ENCODE data around the gene DENND2A.
"Not testable (repeated sequence)": the region's sequence is repeated elsewhere in the genome, so short reads cannot be mapped to it uniquely, and the experiment has no call there.

DENND2A gene, protein sequence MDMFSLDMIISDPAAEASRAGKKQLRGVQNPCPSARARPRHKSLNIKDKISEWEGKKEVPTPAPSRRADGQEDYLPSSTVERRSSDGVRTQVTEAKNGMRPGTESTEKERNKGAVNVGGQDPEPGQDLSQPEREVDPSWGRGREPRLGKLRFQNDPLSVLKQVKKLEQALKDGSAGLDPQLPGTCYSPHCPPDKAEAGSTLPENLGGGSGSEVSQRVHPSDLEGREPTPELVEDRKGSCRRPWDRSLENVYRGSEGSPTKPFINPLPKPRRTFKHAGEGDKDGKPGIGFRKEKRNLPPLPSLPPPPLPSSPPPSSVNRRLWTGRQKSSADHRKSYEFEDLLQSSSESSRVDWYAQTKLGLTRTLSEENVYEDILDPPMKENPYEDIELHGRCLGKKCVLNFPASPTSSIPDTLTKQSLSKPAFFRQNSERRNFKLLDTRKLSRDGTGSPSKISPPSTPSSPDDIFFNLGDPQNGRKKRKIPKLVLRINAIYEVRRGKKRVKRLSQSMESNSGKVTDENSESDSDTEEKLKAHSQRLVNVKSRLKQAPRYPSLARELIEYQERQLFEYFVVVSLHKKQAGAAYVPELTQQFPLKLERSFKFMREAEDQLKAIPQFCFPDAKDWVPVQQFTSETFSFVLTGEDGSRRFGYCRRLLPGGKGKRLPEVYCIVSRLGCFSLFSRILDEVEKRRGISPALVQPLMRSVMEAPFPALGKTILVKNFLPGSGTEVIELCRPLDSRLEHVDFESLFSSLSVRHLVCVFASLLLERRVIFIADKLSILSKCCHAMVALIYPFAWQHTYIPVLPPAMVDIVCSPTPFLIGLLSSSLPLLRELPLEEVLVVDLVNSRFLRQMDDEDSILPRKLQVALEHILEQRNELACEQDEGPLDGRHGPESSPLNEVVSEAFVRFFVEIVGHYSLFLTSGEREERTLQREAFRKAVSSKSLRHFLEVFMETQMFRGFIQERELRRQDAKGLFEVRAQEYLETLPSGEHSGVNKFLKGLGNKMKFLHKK

DNA sequence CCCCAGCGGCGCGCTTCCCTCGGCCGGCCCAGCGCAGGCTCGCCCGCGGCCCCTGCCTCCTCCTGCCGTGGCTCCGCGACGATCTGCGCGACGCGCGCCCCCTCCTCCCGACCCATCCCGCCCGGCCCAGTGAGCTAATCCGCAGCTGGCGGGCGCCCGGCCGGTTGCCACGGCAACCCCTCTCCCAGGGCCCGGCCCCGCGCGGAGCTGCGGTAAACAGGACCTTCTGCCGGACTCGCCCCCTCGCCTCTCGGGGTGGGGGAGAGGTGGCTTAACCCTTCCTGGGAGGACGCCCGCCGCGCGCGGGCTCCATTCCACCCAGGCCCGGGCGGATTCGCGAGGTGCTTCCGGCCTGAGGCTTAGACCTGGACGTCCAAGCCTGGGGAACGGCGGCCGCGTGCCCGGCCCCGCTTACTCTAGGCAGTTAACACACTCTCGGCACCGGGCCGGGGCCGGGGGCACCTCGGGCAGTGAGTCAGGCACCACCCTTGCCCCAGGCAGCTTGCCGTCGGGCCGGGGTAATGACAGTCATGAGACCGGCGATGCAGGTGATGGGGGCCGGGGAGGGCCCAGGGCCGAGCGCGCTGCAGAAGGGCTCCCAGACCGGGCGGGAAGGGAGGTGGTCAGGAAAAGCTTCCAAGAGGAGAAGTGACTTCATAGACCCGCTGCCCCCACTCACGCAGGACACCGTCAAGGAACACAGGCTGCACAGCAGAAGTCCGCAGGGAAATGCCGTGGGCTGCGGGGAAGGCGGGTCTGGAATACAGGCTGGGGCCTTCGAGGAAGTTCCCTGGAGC, at the start of gene DENND2A:
Gene DENND2A (minus strand): TSS at position 87 of the 797 bp plus-strand sequence. CDS start 38,416 bp downstream, outside the sequence.
- DNase-seq = peak; percentile 52

DNA sequence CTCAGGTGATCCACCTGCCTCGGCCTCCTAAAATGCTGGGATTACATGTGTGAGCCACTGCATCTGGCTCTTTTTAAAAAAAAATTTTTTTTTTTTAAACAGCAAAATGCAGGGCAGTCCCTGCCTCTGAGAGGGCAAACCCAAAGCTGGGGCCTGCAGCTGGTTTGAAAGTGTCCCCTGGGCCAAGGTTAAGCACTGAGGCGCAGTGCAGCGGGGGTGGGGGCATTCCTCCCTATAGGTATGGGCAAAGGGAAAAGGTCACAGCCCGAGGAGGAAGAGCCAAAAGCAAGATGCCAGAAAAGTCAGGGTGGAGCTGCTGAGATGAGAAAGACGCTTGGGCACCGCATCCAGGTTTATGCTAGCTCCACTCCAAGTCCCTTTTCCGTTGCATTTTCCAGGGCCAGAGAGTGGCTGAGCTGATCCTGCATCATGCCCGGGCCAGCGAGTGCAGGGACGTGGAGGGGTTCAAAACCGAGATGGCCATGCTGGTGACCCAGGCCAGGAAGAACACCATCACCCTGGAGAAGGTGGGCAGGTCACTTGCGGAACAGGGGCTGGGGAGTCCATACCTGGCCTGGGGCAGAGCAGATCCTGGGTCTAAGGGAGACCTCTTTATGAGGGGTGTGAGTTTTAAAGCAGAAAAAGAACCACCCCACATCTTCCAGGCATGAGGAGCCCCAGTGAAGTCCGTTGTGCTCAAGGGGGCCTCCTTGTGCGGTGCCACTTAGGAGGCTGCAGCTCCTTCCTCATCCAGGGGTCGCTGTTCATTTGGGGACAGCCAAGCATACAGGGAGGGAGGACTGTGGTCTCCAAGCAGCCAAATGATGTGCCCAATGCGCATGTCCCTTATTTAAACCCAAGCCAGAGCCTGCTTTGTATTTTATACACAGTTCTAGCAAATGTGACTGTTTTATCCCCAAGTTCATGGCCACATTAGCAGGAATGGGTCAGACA, 48.9 kb upstream of the DENND2A start:
- no peak for DNase-seq

DNA sequence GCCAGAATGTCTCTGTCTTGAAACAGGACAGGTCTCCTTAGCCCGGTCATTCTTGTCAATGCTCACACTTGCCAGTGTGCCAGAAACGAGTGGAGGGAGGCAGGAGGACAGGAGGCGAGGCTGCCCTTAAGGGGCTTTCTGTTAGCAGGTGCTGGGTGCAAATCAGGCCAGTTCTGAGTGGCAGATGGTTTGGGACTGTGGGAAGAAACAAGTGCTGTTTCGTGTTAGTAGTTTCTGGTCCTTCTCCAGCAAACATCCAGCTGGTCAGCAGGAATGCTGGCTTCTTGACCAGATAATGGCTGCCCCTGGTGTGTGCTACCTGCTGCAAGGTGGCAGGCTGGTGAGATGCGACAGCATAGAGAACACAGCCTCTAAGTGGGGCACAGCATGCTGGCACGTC, 47.7 kb upstream of the DENND2A start:
- DNase-seq = no peak

DNA sequence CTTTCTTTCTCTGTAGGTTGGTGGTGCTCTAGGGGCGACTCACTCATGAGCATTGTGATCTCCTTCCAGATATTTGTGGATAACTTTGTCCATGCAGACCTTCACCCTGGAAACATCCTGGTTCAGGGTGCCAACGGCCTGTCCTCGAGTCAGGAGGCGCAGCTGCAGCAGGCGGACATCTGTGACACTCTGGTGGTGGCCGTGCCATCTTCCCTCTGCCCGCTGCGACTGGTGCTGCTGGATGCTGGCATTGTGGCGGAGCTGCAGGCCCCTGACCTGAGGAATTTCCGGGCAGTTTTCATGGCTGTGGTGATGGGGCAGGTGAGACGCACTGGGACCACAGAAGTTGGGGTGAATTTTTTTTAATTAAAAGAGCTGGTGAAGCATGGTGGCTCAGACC, 46.3 kb upstream of the DENND2A start:
- no peak for DNase-seq

DNA sequence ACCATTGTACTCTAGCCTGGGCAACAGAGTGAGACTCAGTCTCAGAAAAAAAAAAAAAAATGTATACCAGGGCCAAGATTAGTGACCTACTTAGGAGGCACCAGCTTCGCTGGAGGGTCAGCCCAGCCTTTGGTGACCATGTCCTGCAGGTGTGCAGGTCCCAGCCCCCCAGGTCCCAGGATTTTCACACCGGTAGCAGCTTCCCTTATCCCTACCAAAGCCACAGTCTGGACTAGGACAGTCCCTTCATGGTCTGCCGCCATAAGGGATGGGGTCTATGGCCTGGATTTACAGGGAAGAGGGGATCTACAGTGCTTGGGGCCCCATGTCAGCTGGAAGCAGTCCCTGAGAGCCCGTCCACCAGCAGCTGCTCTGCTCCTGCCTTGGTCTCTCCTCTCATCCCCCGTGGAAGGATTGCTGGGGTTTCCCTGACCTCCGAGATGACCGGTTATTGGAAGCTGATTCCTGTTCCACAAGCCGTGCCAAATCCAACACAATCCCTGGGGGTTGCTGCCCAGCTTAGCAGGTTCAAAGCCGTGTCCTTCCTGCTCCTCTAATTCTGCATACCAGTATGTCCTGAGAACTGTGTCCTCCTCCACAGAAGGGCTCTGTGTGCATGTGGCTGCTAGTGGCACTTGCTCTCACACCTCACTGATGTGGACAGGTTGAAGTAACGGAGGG, 44.9 kb upstream of the DENND2A start:
- DNase-seq = no peak

DNA sequence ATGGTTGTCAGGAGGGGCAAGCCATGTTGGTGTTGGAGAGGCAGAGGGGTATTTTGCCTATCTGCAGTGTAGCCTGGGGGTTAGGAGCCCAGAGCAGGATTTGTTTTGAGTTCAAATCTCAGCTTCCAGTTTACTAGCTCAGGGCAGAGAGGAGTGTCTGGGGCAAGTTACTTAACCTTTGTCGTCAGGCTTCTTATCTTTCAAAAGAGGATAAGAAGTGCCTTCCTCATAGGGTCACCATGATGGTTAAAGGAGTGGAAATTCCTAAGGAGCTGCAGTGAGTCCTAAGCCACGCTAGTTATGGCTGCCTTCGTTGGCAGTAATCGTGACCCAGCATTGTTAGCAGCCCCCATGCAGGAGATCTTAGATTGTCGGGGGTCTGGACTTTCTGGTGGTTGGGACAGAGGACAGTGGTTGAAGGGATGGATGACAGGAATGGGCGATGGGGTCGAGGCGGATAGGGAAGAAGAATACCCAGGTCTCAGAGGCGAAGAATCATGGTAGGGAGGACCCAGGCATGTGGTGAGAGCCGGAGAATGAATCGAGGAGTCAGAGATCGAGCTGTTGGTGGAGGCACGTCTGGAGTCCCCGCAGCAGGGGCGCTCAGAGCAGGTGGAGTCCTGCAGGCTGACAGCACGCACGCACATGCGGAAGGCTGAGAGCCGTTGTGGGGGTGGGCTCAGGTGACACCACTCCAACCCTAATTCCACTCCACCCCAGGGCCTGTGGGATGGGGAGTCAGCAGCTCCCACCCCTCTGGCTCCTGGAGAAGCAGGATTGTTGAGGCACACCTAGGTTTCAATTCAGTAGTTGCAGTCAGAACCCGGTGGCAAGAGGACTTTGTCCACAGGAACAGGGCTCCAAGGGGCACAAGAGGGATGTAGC, 43.7 kb upstream of the DENND2A start:
- no peak for DNase-seq

DNA sequence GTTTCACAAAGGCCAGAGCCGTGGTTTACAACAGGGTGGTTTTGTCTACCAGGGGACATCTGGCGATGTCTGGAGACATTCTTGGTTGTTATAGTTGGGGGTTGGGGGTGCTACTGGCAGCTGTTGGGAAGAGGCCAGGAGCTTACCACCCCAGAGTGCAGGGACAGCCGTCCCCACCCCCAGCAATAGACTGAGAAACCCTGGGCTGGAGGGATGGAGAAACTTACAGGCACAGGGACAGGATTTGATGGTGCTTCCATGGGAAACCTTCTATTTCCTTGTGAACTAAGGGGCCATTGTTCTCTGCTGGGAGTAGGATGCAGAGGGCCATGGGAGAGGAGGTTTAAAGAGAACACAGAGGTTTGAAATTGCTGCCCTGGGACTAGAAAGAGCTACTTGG, 43.0 kb upstream of the DENND2A start:
- no peak for DNase-seq

DNA sequence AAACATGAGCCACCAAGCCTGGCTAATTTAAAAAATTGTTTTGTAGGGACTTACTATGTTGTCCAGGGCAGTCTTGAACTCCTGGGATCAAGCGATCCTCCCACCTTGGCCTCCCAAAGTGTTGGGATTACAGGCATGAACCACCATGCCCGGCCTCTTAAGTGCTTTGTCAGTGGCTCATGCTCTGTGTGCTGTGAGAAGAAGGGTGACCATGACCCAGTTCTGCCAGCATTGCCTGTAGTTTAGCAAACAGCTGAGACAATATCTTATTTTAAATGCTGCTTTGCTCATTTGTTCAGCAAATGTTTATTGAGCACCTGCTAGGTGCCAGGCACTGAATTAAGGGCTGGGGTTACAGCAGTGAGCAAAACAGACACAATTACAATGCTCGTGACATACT, 41.2 kb upstream of the DENND2A start:
- DNase-seq = no peak

DNA sequence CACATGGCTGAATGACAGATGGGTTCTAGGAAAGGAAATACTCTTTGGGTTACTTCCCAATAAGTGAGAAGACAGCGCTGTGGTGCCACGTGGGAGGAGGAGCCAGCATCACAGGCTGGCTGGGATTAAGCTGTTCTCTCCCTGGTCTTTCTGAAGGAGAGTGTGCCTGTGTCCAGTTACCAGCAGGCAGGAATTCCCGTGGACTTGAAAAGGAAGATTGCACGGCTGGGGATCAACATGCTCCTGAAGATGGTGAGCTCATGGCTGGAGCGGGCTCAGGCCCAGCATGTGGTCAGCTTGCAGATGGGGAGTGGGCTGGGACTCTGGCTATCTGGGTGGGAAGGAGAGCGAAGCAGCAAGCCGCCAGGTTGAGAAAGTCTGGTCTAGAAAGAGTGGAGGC, 40.3 kb upstream of the DENND2A start:
- no peak for DNase-seq

DNA sequence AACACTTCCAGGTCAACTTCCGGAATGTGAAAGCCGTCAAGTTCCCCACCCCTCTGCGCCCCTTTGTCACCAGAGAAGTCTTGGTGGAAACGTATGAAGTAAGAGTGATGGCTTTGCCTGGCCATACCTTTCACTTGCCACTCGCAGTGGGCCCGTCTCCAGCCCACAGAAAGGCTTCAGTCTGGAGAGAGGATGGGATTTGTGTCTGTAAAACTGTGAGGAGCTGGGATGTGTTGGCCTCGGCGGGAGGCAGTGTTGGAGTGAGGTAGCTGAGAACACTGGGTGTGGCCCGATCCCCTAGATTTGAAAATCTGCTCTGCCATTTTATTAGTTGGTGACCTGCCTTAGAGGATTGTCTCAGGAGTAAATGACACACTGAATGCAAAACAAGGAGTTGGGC, 38.6 kb upstream of the DENND2A start:
- no peak for DNase-seq

DNA sequence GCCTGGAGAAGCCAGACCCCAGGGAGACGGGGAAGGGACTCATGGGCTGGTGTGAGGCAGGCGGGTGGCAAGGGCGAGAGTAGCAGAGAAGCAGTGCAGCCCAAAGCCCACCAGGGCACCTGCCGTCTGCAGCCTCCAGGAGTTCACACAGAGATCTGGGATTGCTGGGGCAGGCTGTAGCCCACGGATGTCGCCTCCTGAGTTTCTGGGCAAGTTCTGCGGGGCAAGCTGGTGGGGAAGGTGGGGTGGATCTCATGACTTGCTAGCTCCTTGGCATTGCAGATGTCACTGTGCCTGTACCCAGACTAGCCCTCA, 38.2 kb upstream of the DENND2A start:
- no peak for DNase-seq

DNA sequence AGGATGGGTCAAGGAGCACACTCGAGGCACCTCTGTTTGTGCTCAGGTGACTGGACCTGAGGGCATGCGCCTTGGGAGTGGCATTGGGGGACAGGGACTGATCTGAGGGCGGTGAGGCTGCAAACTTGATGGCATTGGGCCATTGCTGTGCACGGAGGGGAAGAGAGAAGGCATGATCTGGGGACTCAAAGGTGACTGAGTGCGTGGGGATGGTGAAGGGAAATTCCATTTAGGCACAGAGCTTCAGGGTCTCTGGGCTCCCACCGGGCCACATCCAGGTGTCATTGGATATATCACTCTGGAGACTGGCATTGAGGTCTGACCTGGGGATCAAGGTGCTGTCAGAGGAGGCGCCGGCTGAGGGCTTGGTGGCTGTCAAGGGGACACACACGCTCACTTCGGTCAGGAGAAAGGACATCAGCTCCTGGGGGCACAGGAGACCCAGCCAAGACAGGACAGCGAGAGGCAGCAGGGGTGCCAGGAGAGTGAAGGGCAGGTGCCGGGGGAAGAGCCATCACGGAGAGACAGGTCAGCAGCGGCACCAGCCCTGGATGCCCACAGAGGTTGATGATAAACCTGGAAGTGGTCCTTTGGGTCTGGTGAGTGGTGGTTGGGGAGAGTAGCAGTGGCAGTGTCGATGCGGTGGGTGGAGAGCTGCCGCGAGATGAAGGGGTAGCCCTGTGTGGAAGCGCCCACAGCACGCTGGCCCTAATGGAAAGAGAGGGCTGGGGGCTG, 37.6 kb upstream of the DENND2A start:
- DNase-seq = no peak

DNA sequence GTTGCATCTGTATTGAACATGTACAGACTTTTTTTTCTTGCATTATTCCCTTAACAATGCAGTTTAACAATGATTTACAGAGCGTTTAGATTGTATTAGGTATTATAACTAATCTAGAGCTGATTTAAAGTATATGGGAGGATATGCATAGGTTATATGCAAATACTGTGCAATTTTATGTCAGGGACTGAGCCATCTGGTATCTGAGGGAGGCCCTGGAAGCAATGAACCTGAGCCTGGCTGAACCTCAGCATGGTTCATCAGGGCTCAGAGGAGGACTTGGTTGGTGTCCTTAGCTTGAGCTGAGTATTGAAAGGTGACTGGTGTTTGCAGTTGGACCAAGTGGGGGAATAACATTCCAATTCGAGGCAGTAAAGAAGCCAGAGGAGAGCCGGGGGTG, 36.9 kb upstream of the DENND2A start:
- DNase-seq = no peak

DNA sequence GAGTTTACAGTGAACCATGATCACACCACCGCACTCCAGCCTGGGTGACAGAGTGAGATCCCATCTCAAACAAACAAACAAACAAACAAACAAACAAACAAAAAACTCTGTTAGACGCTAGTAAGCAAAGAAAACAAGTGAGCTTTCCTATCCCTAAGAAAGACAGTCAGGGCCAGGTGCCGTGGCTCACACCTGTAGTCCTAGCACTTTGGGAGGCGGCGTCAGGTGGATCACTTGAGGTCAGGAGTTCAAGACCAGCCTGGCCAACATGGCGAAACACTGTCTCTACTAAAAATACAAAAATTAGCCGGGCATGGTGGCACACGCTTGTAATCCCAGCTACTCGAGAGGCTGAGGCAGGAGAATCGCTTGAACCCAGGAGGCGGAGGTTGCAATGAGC, 36.3 kb upstream of the DENND2A start:
- DNase-seq = not testable (repeated sequence)

DNA sequence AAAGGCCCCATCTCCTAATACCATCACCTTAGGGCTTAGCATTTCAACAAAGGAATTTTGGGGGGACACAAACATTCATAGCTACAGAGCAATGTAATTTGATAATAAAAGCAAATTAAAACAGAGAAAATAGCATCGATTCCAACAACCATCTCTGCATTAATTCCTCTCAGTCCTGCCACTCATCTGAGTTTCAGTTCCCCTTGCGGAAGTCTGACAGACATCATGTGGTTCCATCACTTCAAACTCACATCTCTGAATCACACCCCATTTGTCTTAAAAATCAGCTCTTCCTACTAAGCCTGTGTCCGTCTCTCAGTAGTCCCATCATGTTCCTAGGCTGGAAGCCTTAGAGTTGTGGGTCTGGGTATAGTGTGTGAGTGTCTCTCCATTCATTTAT, 35.7 kb upstream of the DENND2A start:
- DNase-seq = no peak

DNA sequence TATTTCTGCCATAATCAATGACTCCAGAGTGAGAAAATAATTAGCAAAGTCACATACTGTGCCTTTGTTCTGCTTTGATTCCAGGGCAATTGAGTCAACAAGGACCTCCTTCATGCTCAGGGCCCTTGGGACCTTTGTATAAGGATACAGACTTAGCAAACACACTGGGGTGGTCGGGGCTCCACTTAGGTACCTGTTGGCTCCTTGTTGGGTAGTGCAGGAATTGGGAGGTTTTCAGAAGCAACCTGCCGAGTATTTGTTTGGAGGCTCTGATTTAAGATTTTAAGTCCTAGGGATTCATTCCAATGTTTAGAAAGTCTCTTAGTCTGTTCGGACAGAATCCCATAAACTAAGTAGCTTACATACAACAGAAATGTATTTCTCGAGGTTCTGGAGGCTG, 35.1 kb upstream of the DENND2A start:
- no peak for DNase-seq

DNA sequence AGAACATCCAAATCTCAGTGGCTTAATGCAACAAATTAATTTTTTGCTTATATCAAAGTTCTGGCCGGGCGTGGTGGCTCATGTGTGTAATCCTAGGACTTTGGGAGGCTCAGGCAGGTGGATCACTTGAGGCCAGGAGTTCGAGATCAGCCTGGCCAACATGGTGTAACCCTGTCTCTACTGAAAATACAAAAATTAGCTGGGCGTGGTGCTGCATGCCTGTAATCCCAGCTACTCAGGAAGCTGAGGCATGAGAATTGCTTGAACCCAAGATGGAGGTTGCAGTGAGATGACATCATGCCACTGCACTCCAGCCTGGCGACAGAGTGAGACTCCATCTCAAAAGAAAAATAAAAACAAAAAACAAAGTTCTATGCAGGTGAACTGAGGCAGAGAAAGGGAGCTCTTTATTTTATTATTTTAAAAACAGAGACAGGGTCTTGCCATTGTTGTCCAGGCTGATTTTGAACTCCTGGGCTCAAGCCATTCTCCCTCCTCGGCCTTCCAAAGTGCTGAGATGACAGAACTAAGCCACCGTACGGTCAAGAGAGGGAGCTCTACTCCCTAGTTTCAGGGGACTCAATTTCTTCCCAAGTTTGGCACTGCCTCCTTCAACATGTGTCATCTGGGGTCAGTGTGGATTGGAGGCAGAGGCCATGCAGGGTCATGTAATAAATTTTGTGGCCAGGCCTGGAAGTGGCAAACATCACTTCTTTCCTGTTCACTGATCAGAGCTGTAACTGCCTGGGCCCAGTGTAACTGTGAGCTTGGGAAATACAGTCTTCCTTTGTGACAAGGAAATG, 34.5 kb upstream of the DENND2A start:
- peak; percentile 2 for DNase-seq

DNA sequence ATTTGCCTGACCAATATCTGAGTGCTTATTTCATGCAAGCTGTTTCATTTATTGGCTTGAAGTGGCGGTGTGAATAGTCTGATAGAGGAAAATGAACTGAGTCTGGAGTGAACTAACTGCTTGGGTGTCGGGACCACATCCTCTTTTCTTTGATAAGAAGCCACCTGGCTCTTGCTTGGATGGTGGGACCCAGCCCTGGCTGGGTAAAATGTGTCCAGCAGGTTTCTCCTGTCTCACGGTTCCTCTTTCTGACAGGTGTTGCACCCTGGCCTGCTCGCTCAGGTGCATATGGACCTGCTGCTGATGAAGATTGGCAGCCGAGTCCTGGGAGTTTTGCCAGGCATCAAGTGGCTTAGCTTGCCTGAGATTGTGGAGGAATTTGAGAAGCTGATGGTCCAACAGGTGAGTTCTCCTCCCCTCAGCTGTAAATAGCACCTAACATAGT, 33.8 kb upstream of the DENND2A start:
- DNase-seq = peak; percentile 72

DNA sequence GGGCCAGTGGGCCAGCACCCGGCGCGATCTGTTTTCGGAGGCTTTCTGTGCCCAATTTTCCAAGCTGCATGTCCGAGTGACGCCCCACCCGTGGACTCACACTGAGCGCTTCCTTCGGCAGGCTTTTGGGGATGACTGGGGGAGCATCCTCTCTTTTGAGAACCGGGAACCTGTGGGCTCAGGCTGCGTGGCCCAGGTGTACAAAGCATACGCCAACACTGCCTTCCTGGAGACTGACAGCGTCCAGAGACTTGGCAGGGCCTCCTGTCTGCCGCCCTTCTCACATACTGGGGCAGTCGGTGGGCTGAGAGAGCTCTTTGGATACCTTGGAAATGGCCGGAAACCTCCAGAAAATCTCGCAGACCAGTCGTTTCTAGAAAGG, 33.2 kb upstream of the DENND2A start:
- DNase-seq = peak; percentile 50

Data from DMS79 treated with DMSO at 0.1 percent for 48 hours (cell line).